OCI-LY7 (cell line): ENCODE results near the gene RTEL1. TPM values are rescaled to one million over a fixed set of nuclear protein-coding genes. Genes with fewer than 3 reads are reported as not detected.
"Not testable (repeated sequence)": the region's sequence is repeated elsewhere in the genome, so short reads cannot be mapped to it uniquely, and the experiment has no call there.

Experiments
- BruUV-seq: library from RNA; stranded (reverse); fragments of 400-500 nt; replicated peaks from 2 replicates; lab custom pipeline; 2021; lab: Mats Ljungman, UMichigan
- CTCF ChIA-PET: fragments of 300-600 bp; sonication (Branson Sonifier 250); formaldehyde crosslinking; loops from one replicate; lab custom pipeline; 2022; ENCODE audit warnings: antibody characterized with exemption; ENCODE audit not compliant: unreplicated experiment; lab: Charles Lee
- POLR2A ChIA-PET: fragments of 300-600 bp; sonication (Branson Sonifier 250); formaldehyde crosslinking; loops from one replicate; lab custom pipeline; 2022; ENCODE audit warnings: antibody characterized with exemption; lab: Charles Lee
- DNase-seq: peaks from one replicate; pipeline ENCODE4 v3.0.0-alpha.2; 2015; ENCODE audit warnings: low spot score
- H2AFZ ChIP-seq: fragments of 200-600 bp; sonication (generic), shearing (Covaris generic); 2 replicates; pipeline ENCODE4 v1.6.1; 2014; ENCODE audit warnings: mild to moderate bottlenecking, antibody characterized with exemption, low read length, moderate library complexity
- H3K27ac ChIP-seq: fragments of 200-600 bp; sonication (generic); 2 replicates; pipeline ENCODE4 v1.5.1; 2014; ENCODE audit warnings: mixed run types, low read depth, mild to moderate bottlenecking, moderate library complexity, low read length, inconsistent platforms; ENCODE audit not compliant: poor library complexity, severe bottlenecking
- H3K36me3 ChIP-seq: fragments of 200-600 bp; sonication (generic); 2 replicates; pipeline ENCODE4 v1.6.1; 2014; ENCODE audit warnings: mild to moderate bottlenecking, antibody characterized with exemption, low read length, moderate library complexity, mixed read lengths; ENCODE audit not compliant: insufficient read depth
- H3K4me1 ChIP-seq: fragments of 200-600 bp; sonication (generic); 2 replicates; pipeline ENCODE4 v1.5.1; 2014; ENCODE audit warnings: mild to moderate bottlenecking, low read length; ENCODE audit not compliant: insufficient read depth, poor library complexity, severe bottlenecking
- H3K4me2 ChIP-seq: fragments of 200-600 bp; sonication (generic); 2 replicates; pipeline ENCODE4 v1.6.1; 2014; ENCODE audit warnings: mild to moderate bottlenecking, low read length
- H3K4me3 ChIP-seq: fragments of 200-600 bp; sonication (generic); 2 replicates; pipeline ENCODE4 v1.5.1; 2014; ENCODE audit warnings: mild to moderate bottlenecking, low read depth, low read length; ENCODE audit not compliant: poor library complexity, severe bottlenecking
- H3K79me2 ChIP-seq: fragments of 200-600 bp; sonication (generic); 2 replicates; pipeline ENCODE4 v1.6.1; 2016; ENCODE audit warnings: low read depth, mild to moderate bottlenecking, low read length, moderate library complexity, mixed read lengths; ENCODE audit not compliant: insufficient read depth
- H3K9me2 ChIP-seq: fragments of 200-600 bp; sonication (generic); 2 replicates; pipeline ENCODE4 v1.6.1; 2016; ENCODE audit warnings: mild to moderate bottlenecking, low read length, mixed read lengths; ENCODE audit not compliant: insufficient read depth
- H3K9me3 ChIP-seq: fragments of 200-600 bp; sonication (generic); 2 replicates; pipeline ENCODE4 v1.6.1; 2014; ENCODE audit warnings: mild to moderate bottlenecking, mixed run types, low read length, mixed read lengths
- H4K20me1 ChIP-seq: fragments of 200-600 bp; sonication (generic); 2 replicates; pipeline ENCODE4 v1.6.1; 2014; ENCODE audit warnings: mild to moderate bottlenecking, antibody characterized with exemption, low read length, moderate library complexity, mixed read lengths; ENCODE audit not compliant: insufficient read depth
- EZH2phosphoT487 ChIP-seq: fragments of 200-600 bp; sonication (generic); IDR thresholded peaks from 2 replicates; pipeline ENCODE4 v1.6.1; 2018; ENCODE audit warnings: low read depth, borderline replicate concordance, mild to moderate bottlenecking, mixed run types, antibody characterized with exemption, low read length, moderate library complexity, mixed read lengths
- intact Hi-C: fragments of 100-400 bp; cut with micrococcal nuclease; formaldehyde crosslinking; loops from one replicate; pipeline ENCODE4 v1.10.0; 2022; ENCODE audit not compliant: unreplicated experiment
- total RNA-seq, 2 experiments: library from RNA; depleted of rRNA in 1 of 2; stranded (reverse); fragments of >200 nt in 1 of 2; shearing (Covaris generic) in 1 of 2; gene quantifications; 2 replicates each; pipeline ENCODE4 v1.2.3, GENCODE V29; 2014 to 2022
- TF ChIP-seq, protein P1 (sequence below): fragments of 200-600 bp; sonication (generic); conservative IDR thresholded peaks from 2 replicates; pipeline ENCODE4 v1.5.1; 2014; ENCODE audit warnings: mild to moderate bottlenecking, antibody characterized with exemption, low read length, moderate library complexity, mixed read lengths

The RTEL1 gene
- total RNA-seq, 2 experiments from 2014 or later, result 22.5 to 47.2 TPM

DNA sequence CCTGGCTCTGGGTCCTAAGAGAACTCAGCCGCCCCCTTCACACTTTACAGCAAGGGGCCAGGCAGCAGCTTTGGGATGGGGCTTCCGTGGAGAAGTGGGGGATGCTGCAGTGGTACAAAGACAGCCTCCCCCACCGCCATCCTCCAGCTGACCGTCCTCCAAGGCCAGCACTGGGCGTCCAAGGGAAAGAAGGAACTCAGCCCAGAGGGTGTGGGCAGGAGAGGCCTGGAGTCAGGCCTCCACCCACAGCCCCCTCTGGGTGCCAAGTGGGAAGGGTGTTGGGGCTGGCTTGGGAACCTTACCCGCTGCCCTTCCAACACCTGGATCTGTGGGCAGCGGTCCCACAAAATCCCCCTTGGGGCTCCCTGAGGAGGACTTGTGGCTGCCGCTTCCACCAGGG, 18.0 kb upstream of the RTEL1 start:
- no TSS peak for BruUV-seq
- H3K79me2 ChIP-seq, result no peaks in the 10 kb centered on the region
- peak overlapping the region; percentile 76 for H3K4me2 ChIP-seq
- peak overlapping the region; percentile 74 for H3K4me3 ChIP-seq
- intact Hi-C loops, result no loop called here
- H3K27ac ChIP-seq, result peak overlapping the region; percentile 80
- H2AFZ ChIP-seq, result peak overlapping the region; percentile 31; the same call in 1 of the 2 replicates
- ChIA-PET POLR2A (interaction anchor here (0.7 kb wide), 1 partner anchor 9 kb away, joined by 4 read pairs; no protein-coding TSS in a partner anchor), CTCF (no interaction called here)
- H3K9me2 ChIP-seq, result no peaks in the 10 kb centered on the region
- H3K36me3 ChIP-seq, result no peaks in the 10 kb centered on the region
- TF ChIP-seq, protein P1, sequence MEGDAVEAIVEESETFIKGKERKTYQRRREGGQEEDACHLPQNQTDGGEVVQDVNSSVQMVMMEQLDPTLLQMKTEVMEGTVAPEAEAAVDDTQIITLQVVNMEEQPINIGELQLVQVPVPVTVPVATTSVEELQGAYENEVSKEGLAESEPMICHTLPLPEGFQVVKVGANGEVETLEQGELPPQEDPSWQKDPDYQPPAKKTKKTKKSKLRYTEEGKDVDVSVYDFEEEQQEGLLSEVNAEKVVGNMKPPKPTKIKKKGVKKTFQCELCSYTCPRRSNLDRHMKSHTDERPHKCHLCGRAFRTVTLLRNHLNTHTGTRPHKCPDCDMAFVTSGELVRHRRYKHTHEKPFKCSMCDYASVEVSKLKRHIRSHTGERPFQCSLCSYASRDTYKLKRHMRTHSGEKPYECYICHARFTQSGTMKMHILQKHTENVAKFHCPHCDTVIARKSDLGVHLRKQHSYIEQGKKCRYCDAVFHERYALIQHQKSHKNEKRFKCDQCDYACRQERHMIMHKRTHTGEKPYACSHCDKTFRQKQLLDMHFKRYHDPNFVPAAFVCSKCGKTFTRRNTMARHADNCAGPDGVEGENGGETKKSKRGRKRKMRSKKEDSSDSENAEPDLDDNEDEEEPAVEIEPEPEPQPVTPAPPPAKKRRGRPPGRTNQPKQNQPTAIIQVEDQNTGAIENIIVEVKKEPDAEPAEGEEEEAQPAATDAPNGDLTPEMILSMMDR, result no peak
- no peak for TF ChIP-seq EZH2phosphoT487
- DNase-seq, result no peak
- H3K9me3 ChIP-seq, result no peaks in the 10 kb centered on the region
- H4K20me1 ChIP-seq, result no peaks in the 10 kb centered on the region
- peaks cover 38% of the 10 kb centered on the region for H3K4me1 ChIP-seq

DNA sequence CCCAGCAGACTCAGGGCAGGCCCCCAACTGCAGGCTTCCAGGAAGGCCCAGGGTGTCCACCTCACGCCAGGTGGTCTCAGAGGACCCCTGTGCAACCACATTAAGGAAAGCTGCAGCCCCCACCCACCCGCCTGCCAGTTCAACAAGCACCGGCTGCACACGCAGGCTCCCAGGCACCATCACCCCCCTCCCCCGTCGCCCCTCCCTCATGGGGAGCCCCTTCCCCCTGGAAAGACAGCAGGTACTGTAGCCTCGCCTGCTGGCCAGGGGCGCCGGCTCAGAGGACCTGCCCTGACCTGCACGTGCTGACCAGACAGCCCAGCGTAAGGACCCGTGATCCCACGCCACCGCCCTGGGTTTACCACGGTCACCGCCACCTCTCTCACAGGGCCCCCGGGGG, 17.4 kb upstream of the RTEL1 start:
- intact Hi-C loops, result loop anchor here (1.0 kb wide), 1 partner anchor 103 kb away; the partner anchor contains the start of gene PTK6
- H3K9me3 ChIP-seq, H2AFZ ChIP-seq, BruUV-seq, H3K79me2 ChIP-seq, H3K36me3 ChIP-seq, DNase-seq, H4K20me1 ChIP-seq, H3K9me2 ChIP-seq: not testable (repeated sequence)
- Histone ChIP-seq H3K4me1 (peaks cover 32% of the 10 kb centered on the region), H3K4me3 (peak overlapping the region; percentile 74), H3K27ac (peak overlapping the region; percentile 80), H3K4me2 (peak overlapping the region; percentile 76)
- CTCF ChIA-PET, result interaction anchor here (0.6 to 2.3 kb wide), 2 partner anchors 103 to 120 kb away, joined by 9 to 12 read pairs; partner anchors contain the start of genes PPDPF and PTK6
- POLR2A ChIA-PET, result interaction anchor here (0.6 to 2.2 kb wide), 4 partner anchors 14 to 102 kb away, joined by 3 to 13 read pairs (median 4); partner anchors contain the start of genes GMEB2 and PTK6

DNA sequence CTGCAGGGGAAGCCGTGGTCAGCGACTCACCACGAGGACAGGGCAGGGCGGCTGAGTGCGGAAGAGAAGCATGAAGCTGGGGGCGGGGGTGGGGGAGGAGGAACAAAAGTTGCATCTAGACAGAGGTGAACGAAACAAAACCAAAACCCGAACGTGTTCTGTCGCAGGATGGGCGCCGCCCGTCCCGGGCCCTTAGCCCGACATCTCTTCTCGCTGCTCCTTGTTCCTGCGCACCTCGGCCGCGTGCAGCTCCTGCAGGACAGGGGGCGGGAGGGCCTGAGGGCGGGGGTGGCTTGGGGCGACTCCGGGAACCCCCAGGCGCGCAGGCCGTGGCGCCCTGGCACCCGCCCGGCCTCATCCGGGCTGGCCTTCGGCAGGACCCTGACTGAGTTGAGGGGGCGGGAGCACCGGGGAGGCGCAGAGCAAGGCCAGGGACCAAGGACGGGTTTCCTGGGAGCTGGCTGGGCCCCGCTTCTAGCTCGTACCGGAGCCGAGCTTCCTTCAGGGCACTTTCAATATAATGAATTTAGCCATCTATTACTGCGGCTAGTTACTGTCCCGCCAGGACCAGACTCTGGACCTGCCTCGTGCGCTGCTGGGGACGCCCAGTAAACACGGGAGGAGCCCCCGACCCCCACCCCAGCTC, 16.8 kb upstream of the RTEL1 start:
- peak overlapping the region; percentile 46; the same call in 1 of the 2 replicates for H2AFZ ChIP-seq
- H3K36me3 ChIP-seq, result no peaks in the 10 kb centered on the region
- H3K79me2 ChIP-seq, result no peaks in the 10 kb centered on the region
- no peak for TF ChIP-seq EZH2phosphoT487
- TF ChIP-seq, protein P1, result no peak
- CTCF ChIA-PET, result interaction anchor here (0.6 to 2.3 kb wide), 7 partner anchors 9 to 139 kb away, joined by 3 to 12 read pairs (median 7); partner anchors contain the start of genes PPDPF, PTK6 and RTEL1
- intact Hi-C loops, result loop anchor here (1.0 kb wide), 1 partner anchor 104 kb away; the partner anchor contains the start of gene PTK6
- H3K9me3 ChIP-seq, result no peaks in the 10 kb centered on the region
- H3K9me2 ChIP-seq, result no peaks in the 10 kb centered on the region
- no peaks in the 10 kb centered on the region for H4K20me1 ChIP-seq
- H3K4me2 ChIP-seq, result peak overlapping the region; percentile 94
- POLR2A ChIA-PET, result interaction anchor here (0.6 to 2.2 kb wide), 9 partner anchors 11 to 345 kb away, joined by 3 to 13 read pairs (median 3); partner anchors contain the start of genes GMEB2 and PTK6
- peak overlapping the region; percentile 66 for H3K27ac ChIP-seq
- no peak for DNase-seq
- no TSS peak for BruUV-seq
- peak overlapping the region; percentile 74 for H3K4me3 ChIP-seq
- H3K4me1 ChIP-seq, result peaks cover 30% of the 10 kb centered on the region
